ENCODE data around the gene PLTP.

GRCh38 chr20:45904583-45905504 lies 7.1 kb downstream of the PLTP start:
- TF ChIP-seq CTCF (conservative IDR thresholded peaks at IDR 0.05; ENCODE audit: low read depth, low read length) = no peak
- no peak for TF ChIP-seq EZH2 (IDR thresholded peaks at IDR 0.05; ENCODE audit: low read length, unreplicated experiment)
- TF ChIP-seq EZH2phosphoT487 (IDR thresholded peaks at IDR 0.05; ENCODE audit: borderline replicate concordance, low read length) = no peak

All from PC-3 (cell line).